ENCODE data around the gene PAK4. TPM values are rescaled to one million over a fixed set of nuclear protein-coding genes. Genes with fewer than 3 reads are reported as not detected.
A peak's percentile ranks its signal among the peaks of the same experiment; 100 is the strongest.

Gene PAK4
- total and polyA plus RNA-seq, 8 donors: 4.2 to 80.4 (median 24.4) TPM

- WGBS, 5 donors: 48 to 55% (median 51%) methylated on average over 3 of the region's 3 CpGs
- TF ChIP-seq POLR2A (IDR thresholded peaks at IDR 0.05): no peak
- no peak for TF ChIP-seq EP300 (IDR thresholded peaks at IDR 0.05)
- no peak for TF ChIP-seq POLR2AphosphoS5 (IDR thresholded peaks at IDR 0.05)
- TF ChIP-seq, protein P1, sequence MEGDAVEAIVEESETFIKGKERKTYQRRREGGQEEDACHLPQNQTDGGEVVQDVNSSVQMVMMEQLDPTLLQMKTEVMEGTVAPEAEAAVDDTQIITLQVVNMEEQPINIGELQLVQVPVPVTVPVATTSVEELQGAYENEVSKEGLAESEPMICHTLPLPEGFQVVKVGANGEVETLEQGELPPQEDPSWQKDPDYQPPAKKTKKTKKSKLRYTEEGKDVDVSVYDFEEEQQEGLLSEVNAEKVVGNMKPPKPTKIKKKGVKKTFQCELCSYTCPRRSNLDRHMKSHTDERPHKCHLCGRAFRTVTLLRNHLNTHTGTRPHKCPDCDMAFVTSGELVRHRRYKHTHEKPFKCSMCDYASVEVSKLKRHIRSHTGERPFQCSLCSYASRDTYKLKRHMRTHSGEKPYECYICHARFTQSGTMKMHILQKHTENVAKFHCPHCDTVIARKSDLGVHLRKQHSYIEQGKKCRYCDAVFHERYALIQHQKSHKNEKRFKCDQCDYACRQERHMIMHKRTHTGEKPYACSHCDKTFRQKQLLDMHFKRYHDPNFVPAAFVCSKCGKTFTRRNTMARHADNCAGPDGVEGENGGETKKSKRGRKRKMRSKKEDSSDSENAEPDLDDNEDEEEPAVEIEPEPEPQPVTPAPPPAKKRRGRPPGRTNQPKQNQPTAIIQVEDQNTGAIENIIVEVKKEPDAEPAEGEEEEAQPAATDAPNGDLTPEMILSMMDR (IDR thresholded peaks at IDR 0.05): no peak
- Histone ChIP-seq H3K4me1 (peaks cover 12 to 18% (median 15%) of the 10 kb centered on the region in 4 donors), H3K9me3 (no peaks in the 10 kb centered on the region), H3K36me3 (no peaks in the 10 kb centered on the region), H3K4me3 (no peak overlapping the region), H3K27ac (no peak overlapping the region), H3K27me3 (peaks cover 10 to 89% (median 46%) of the 10 kb centered on the region in 3 donors)
- intact Hi-C loops (cut with DNase I; ENCODE audit: low total_unique reads): no loop called here
- DNase-seq: no peak
Measured at GRCh38 chr19:39080431-39080830, 45.2 kb upstream of the PAK4 start.

DNA sequence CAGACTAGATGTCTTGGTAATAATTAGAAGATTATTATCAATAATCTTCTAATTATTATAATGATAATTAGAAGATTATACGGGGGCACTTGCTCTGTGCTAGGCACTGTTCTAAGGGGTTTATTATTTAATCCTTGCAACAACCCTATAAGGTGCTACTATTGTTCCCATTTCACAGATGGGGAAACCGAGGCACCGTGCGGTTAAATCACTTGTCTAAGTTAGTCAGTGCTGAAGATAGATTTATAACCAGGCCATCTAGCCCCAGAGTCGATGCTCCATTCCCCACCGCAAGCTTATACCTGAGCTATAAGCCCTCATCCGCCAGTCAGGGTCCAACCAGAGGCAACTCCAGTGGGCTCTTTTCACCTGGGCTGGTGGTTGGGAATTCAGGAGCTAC lies 43.4 kb upstream of the PAK4 start:
- peaks cover 10 to 88% (median 54%) of the 10 kb centered on the region in 3 donors for H3K27me3 ChIP-seq
- intact Hi-C loops (cut with DNase I; ENCODE audit: low total_unique reads): no loop called here
- 85 to 96% (median 88%) methylated on average over 7 of the region's 7 CpGs for WGBS, 5 donors
- H3K27ac ChIP-seq: no peak overlapping the region
- no peak overlapping the region for H3K4me3 ChIP-seq
- DNase-seq: no peak
- TF ChIP-seq POLR2AphosphoS5 (IDR thresholded peaks at IDR 0.05) (no peak), EP300 (IDR thresholded peaks at IDR 0.05) (no peak), POLR2A (IDR thresholded peaks at IDR 0.05) (no peak)
- TF ChIP-seq, protein P1 (IDR thresholded peaks at IDR 0.05): no peak
- no peaks in the 10 kb centered on the region for H3K9me3 ChIP-seq
- no peaks in the 10 kb centered on the region for H3K36me3 ChIP-seq
- peaks cover 12 to 18% (median 15%) of the 10 kb centered on the region in 4 donors for H3K4me1 ChIP-seq

DNA sequence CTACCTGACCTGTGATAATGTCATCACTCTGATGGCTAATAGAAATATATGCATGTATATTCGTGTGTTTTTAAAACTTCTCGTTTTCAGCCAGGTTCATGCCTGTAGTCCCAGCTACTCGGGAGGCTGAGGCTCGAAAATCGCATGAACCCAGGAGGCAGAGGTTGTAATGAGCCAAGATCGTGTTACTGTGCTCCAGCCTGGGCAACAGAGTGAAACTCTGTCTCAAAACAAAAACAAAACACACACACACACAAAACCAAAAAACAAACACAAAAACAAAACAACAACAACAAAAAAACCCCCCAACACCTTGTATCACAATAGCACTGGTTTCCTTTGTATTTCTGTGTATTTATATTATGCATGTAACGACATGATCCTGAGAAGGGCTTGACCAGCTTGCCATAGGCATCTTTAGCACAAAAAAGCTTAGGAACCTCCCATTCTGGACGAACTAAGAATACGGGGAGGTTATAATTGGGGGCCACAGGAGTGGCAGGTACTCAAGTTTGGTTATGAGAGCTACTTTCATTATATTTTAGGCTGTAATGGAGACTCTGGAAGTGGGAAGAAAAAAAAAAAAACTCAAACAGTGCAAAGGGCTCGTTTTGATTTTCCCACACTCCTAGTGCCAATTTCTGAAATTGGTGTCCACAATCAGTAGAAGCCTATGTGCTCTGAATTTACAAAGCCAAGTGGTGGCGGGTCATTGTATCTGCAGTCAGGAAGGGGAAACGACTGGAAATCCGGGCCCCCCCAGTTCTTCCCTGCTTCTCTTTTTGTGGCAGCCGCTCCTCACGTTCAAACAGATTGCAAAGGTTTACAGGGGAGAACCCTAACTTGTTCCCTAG lies 42.6 kb upstream of the PAK4 start:
- Histone ChIP-seq H3K4me1 (peaks cover 12 to 18% (median 15%) of the 10 kb centered on the region in 4 donors), H3K36me3 (no peaks in the 10 kb centered on the region), H3K27me3 (peaks cover 10 to 86% (median 54%) of the 10 kb centered on the region in 3 donors), H3K9me3 (no peaks in the 10 kb centered on the region), H3K4me3 (peak overlapping the region; percentile 23 to 40 (median 32)), H3K27ac (no peak overlapping the region)
- 19 to 27% (median 22%) methylated on average over 15 of the region's 15 CpGs for WGBS, 5 donors
- intact Hi-C loops (cut with DNase I; ENCODE audit: low total_unique reads): no loop called here
- TF ChIP-seq POLR2AphosphoS5 (IDR thresholded peaks at IDR 0.05): no peak
- TF ChIP-seq, protein P1 (IDR thresholded peaks at IDR 0.05): no peak
- TF ChIP-seq POLR2A (IDR thresholded peaks at IDR 0.05): no peak
- TF ChIP-seq EP300 (IDR thresholded peaks at IDR 0.05): no peak
- DNase-seq: peak in 1 of 2 donors; percentile 24

- TF ChIP-seq, protein P1 (IDR thresholded peaks at IDR 0.05): no peak
- no peak for TF ChIP-seq POLR2AphosphoS5 (IDR thresholded peaks at IDR 0.05)
- TF ChIP-seq EP300 (IDR thresholded peaks at IDR 0.05): no peak
- no peak for TF ChIP-seq POLR2A (IDR thresholded peaks at IDR 0.05)
Measured at GRCh38 chr19:39083599-39083982, 42.0 kb upstream of the PAK4 start.

More at GRCh38 chr19:39083599-39083982, 42.0 kb upstream of the PAK4 start:
- H3K36me3 ChIP-seq: no peaks in the 10 kb centered on the region
- peak overlapping the region; percentile 23 to 40 (median 32) for H3K4me3 ChIP-seq
- peaks cover 10 to 90% (median 54%) of the 10 kb centered on the region in 3 donors for H3K27me3 ChIP-seq
- peaks cover 12 to 18% (median 15%) of the 10 kb centered on the region in 4 donors for H3K4me1 ChIP-seq
- H3K9me3 ChIP-seq: no peaks in the 10 kb centered on the region
- no peak overlapping the region for H3K27ac ChIP-seq
- DNase-seq: no peak
- intact Hi-C loops (cut with DNase I; ENCODE audit: low total_unique reads): no loop called here
- WGBS, 5 donors: 0 to 3% (median 2%) methylated on average over 14 of the region's 14 CpGs
